ENCODE results near the gene SLC27A1.
"Not testable (repeated sequence)": the region's sequence is repeated elsewhere in the genome, so short reads cannot be mapped to it uniquely, and the experiment has no call there.

SLC27A1 gene

DNA sequence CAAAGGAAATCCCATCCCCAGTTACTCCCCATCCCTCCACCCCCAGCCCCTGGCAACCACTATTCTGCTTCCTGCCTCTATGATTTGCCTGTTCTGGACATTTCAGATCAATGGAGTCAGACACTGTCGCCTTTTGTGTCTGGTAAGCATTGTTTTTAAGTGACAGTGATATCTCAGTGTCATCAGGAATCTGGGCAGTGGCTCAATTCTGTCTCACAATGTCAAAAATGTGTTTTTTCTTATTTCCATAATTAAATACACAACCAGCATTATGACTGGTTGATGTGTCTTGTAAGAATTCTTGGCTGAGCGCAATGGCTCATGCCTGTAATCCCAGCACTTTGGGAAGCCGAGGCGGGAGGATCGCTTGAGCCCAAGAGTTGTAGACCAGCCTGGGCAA is 21.0 kb downstream of the SLC27A1 start:
- Histone ChIP-seq H3K27ac (ENCODE audit: low read length) (no peak overlapping the region), H3K4me3 (ENCODE audit: low read length) (no peak overlapping the region), H3K9ac (ENCODE audit: low read depth, low read length) (no peak overlapping the region), H3K4me1 (ENCODE audit: insufficient read depth, low read length) (peaks cover 12% of the 10 kb centered on the region; the same call in 1 of the 2 replicates), H3K27me3 (ENCODE audit: insufficient read depth, low read length) (no peaks in the 10 kb centered on the region), H3K36me3 (ENCODE audit: insufficient read depth, low read depth, low read length) (no peaks in the 10 kb centered on the region), H3K9me3 (ENCODE audit: insufficient read depth, low read depth, low read length) (no peaks in the 10 kb centered on the region)

DNA sequence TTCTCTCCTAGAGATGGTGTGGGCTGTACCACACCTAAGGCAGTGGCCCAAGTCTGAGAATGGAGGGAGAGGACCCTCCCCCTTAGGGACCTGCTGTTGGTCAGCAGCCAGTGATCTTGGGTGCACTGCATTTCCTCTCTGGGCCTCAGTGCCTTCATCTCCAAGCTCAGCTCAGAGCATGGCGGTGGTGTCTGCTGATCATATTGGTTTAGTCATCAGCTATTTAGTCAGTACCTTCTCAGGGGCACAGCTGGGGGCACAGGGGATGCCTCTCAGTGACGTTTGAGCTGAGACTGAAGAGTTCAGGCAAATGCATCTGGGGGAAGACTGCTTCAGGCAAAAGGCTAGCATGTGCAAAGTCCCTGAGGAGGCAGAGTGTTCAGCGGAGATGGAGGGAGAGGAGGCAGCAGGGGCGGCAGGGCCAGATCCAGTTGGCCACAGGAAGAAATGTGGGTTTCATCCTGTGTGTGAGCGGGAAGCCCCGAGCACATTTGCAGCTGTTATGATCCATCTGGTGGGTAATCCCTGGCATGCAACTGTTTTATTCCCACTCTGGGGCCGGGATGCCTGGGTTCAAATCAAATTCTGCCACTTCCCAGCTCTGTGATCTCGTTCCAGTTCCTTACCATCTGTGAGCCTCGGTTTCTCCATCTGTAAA is 25.4 kb downstream of the SLC27A1 start:
- no peak overlapping the region for H3K4me3 ChIP-seq (ENCODE audit: low read length)
- H3K9ac ChIP-seq (ENCODE audit: low read depth, low read length), result no peak overlapping the region
- H3K4me1 ChIP-seq (ENCODE audit: insufficient read depth, low read length), result peaks cover 5% of the 10 kb centered on the region
- no peaks in the 10 kb centered on the region for H3K27me3 ChIP-seq (ENCODE audit: insufficient read depth, low read length)
- H3K9me3 ChIP-seq (ENCODE audit: insufficient read depth, low read depth, low read length), result no peaks in the 10 kb centered on the region
- no peaks in the 10 kb centered on the region for H3K36me3 ChIP-seq (ENCODE audit: insufficient read depth, low read depth, low read length)
- no peak overlapping the region for H3K27ac ChIP-seq (ENCODE audit: low read length)

- Histone ChIP-seq H3K4me1 (ENCODE audit: insufficient read depth, low read length) (peaks cover 5% of the 10 kb centered on the region), H3K9ac (ENCODE audit: low read depth, low read length) (no peak overlapping the region), H3K9me3 (ENCODE audit: insufficient read depth, low read depth, low read length) (no peaks in the 10 kb centered on the region), H3K4me3 (ENCODE audit: low read length) (no peak overlapping the region), H3K27ac (ENCODE audit: low read length) (no peak overlapping the region), H3K36me3 (ENCODE audit: insufficient read depth, low read depth, low read length) (no peaks in the 10 kb centered on the region), H3K27me3 (ENCODE audit: insufficient read depth, low read length) (no peaks in the 10 kb centered on the region)
Measured at GRCh38 chr19:17496337-17496997, 26.1 kb downstream of the SLC27A1 start.

- Histone ChIP-seq H3K27ac (ENCODE audit: low read length) (no peak overlapping the region), H3K4me3 (ENCODE audit: low read length) (no peak overlapping the region), H3K9me3 (ENCODE audit: insufficient read depth, low read depth, low read length) (no peaks in the 10 kb centered on the region), H3K9ac (ENCODE audit: low read depth, low read length) (no peak overlapping the region), H3K4me1 (ENCODE audit: insufficient read depth, low read length) (peaks cover 5% of the 10 kb centered on the region), H3K36me3 (ENCODE audit: insufficient read depth, low read depth, low read length) (no peaks in the 10 kb centered on the region), H3K27me3 (ENCODE audit: insufficient read depth, low read length) (no peaks in the 10 kb centered on the region)
Measured at GRCh38 chr19:17497149-17497798, 26.9 kb downstream of the SLC27A1 start.

GRCh38 chr19:17499025-17499424 is 28.7 kb downstream of the SLC27A1 start:
- not testable (repeated sequence) for H3K27ac ChIP-seq (ENCODE audit: low read length); H3K36me3 ChIP-seq (ENCODE audit: insufficient read depth, low read depth, low read length); H3K4me3 ChIP-seq (ENCODE audit: low read length); H3K9me3 ChIP-seq (ENCODE audit: insufficient read depth, low read depth, low read length); H3K9ac ChIP-seq (ENCODE audit: low read depth, low read length); H3K27me3 ChIP-seq (ENCODE audit: insufficient read depth, low read length); H3K4me1 ChIP-seq (ENCODE audit: insufficient read depth, low read length)

DNA sequence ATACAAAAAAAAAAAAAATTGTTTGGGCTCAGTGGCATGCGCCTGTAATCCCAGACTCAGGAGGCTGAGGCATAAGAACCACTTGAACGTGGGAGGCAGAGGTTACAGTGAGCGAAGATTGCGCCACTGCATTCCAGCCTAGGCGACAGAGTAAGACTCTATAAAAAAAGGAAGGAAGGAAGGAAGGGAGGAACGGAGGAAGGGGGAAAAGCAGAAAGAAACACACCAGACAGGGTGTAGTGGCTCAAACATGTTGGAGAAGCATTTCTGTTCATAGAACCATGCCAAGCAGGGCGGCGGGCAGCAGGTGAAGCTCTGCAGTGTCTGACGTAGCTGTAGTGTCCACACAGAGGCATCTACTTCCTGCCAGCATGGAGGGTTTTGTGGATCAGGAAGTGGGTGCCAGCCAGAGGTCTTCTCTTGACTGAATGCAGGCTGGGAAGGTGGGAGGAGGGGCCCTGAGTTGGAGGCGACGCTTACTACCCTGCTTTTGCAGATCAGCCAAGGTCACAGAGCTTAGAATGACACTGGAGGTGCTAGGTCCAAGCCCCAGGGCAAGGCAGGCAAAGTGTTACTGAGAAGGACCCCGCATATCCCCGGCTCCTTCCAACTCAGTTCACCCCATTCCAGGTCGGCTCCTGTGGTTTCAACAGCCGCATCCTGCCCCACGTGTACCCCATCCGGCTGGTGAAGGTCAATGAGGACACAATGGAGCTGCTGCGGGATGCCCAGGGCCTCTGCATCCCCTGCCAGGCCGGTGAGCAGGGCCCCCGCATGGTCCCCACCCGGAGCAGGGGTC is 29.5 kb downstream of the SLC27A1 start:
- no peaks in the 10 kb centered on the region for H3K27me3 ChIP-seq (ENCODE audit: insufficient read depth, low read length)
- H3K9ac ChIP-seq (ENCODE audit: low read depth, low read length), result peak overlapping the region; percentile 48; the same call in 1 of the 2 replicates
- H3K4me3 ChIP-seq (ENCODE audit: low read length), result no peak overlapping the region
- H3K36me3 ChIP-seq (ENCODE audit: insufficient read depth, low read depth, low read length), result no peaks in the 10 kb centered on the region
- no peaks in the 10 kb centered on the region for H3K9me3 ChIP-seq (ENCODE audit: insufficient read depth, low read depth, low read length)
- H3K27ac ChIP-seq (ENCODE audit: low read length), result no peak overlapping the region
- peaks cover 5% of the 10 kb centered on the region for H3K4me1 ChIP-seq (ENCODE audit: insufficient read depth, low read length)

DNA sequence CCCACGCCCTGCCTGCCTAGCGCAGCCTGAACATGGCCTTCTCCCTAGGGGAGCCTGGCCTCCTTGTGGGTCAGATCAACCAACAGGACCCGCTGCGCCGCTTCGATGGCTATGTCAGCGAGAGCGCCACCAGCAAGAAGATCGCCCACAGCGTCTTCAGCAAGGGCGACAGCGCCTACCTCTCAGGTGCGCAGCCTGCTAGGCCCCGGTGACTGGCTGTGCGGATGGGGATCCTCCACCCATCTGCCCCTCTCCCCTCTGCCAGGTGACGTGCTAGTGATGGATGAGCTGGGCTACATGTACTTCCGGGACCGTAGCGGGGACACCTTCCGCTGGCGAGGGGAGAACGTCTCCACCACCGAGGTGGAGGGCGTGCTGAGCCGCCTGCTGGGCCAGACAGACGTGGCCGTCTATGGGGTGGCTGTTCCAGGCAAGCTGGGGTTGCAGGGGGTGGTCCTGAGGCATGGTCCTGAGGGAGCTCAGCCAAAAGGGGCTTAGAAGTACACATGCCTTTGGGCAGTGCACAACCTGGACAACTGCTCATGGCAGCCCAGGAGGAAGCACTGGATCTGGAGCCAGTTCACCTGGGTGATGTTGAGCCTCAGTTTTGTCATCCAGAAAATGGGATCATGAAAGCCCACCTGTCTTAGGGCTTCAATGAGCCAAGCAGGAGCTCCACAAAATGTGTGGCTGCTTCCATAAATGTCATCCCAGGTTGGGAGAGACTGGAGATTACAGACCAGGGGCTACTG is 30.3 kb downstream of the SLC27A1 start:
- no peaks in the 10 kb centered on the region for H3K27me3 ChIP-seq (ENCODE audit: insufficient read depth, low read length)
- no peaks in the 10 kb centered on the region for H3K9me3 ChIP-seq (ENCODE audit: insufficient read depth, low read depth, low read length)
- H3K36me3 ChIP-seq (ENCODE audit: insufficient read depth, low read depth, low read length), result no peaks in the 10 kb centered on the region
- peak overlapping the region; percentile 48; the same call in 1 of the 2 replicates for H3K9ac ChIP-seq (ENCODE audit: low read depth, low read length)
- no peak overlapping the region for H3K4me3 ChIP-seq (ENCODE audit: low read length)
- no peak overlapping the region for H3K27ac ChIP-seq (ENCODE audit: low read length)
- peaks cover 5% of the 10 kb centered on the region for H3K4me1 ChIP-seq (ENCODE audit: insufficient read depth, low read length)

- no peaks in the 10 kb centered on the region for H3K27me3 ChIP-seq (ENCODE audit: insufficient read depth, low read length)
- H3K4me3 ChIP-seq (ENCODE audit: low read length), result no peak overlapping the region
- H3K36me3 ChIP-seq (ENCODE audit: insufficient read depth, low read depth, low read length), result no peaks in the 10 kb centered on the region
- no peak overlapping the region for H3K9ac ChIP-seq (ENCODE audit: low read depth, low read length)
- no peak overlapping the region for H3K27ac ChIP-seq (ENCODE audit: low read length)
- H3K4me1 ChIP-seq (ENCODE audit: insufficient read depth, low read length), result peaks cover 5% of the 10 kb centered on the region
- no peaks in the 10 kb centered on the region for H3K9me3 ChIP-seq (ENCODE audit: insufficient read depth, low read depth, low read length)
Measured at GRCh38 chr19:17503240-17503639, 32.9 kb downstream of the SLC27A1 start.

- H3K4me3 ChIP-seq (ENCODE audit: low read length), result no peak overlapping the region
- H3K9ac ChIP-seq (ENCODE audit: low read depth, low read length), result no peak overlapping the region
- H3K27me3 ChIP-seq (ENCODE audit: insufficient read depth, low read length), result no peaks in the 10 kb centered on the region
- peaks cover 5% of the 10 kb centered on the region for H3K4me1 ChIP-seq (ENCODE audit: insufficient read depth, low read length)
- no peak overlapping the region for H3K27ac ChIP-seq (ENCODE audit: low read length)
- H3K9me3 ChIP-seq (ENCODE audit: insufficient read depth, low read depth, low read length), result no peaks in the 10 kb centered on the region
- no peaks in the 10 kb centered on the region for H3K36me3 ChIP-seq (ENCODE audit: insufficient read depth, low read depth, low read length)
Measured at GRCh38 chr19:17504030-17504429, 33.7 kb downstream of the SLC27A1 start.

- H3K9ac ChIP-seq (ENCODE audit: low read depth, low read length), result no peak overlapping the region
- H3K36me3 ChIP-seq (ENCODE audit: insufficient read depth, low read depth, low read length), result no peaks in the 10 kb centered on the region
- H3K4me3 ChIP-seq (ENCODE audit: low read length), result no peak overlapping the region
- no peak overlapping the region for H3K27ac ChIP-seq (ENCODE audit: low read length)
- H3K9me3 ChIP-seq (ENCODE audit: insufficient read depth, low read depth, low read length), result no peaks in the 10 kb centered on the region
- no peaks in the 10 kb centered on the region for H3K27me3 ChIP-seq (ENCODE audit: insufficient read depth, low read length)
- peaks cover 5% of the 10 kb centered on the region for H3K4me1 ChIP-seq (ENCODE audit: insufficient read depth, low read length)
Measured at GRCh38 chr19:17504456-17504855, 34.1 kb downstream of the SLC27A1 start.

DNA sequence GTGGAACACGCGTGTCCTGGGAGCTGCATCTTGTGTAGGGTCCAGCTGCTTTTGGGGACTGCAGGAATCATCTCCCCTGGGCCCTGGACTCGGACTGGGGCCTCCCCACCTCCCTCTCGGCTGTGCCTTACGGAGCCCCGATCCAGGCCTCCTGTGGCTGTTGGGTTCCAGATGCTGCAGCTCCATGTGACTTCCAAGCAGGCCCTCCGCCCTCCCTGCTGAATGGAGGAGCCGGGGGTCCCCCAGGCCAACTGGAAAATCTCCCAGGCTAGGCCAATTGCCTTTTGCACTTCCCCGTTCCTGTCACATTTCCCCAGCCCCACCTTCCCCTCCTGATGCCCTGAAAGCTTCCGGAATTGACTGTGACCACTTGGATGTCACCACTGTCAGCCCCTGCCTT is 34.9 kb downstream of the SLC27A1 start:
- Histone ChIP-seq H3K27ac (ENCODE audit: low read length) (no peak overlapping the region), H3K4me1 (ENCODE audit: insufficient read depth, low read length) (no peaks in the 10 kb centered on the region; the same call in none of the 2 replicates), H3K4me3 (ENCODE audit: low read length) (no peak overlapping the region), H3K36me3 (ENCODE audit: insufficient read depth, low read depth, low read length) (no peaks in the 10 kb centered on the region), H3K27me3 (ENCODE audit: insufficient read depth, low read length) (no peaks in the 10 kb centered on the region), H3K9ac (ENCODE audit: low read depth, low read length) (no peak overlapping the region), H3K9me3 (ENCODE audit: insufficient read depth, low read depth, low read length) (no peaks in the 10 kb centered on the region)
